ENCODE measurements around the gene ENTREP1. TPM values are rescaled to one million over a fixed set of nuclear protein-coding genes. Genes with fewer than 3 reads are reported as not detected.

Gene ENTREP1
- total and polyA plus RNA-seq, 2 donors (not counting 1 experiment from before 2014, with no cell fraction given), result not detected

GRCh38 chr9:69421908-69422801 lies 97.1 kb downstream of the ENTREP1 start:
- ATAC-seq (ENCODE audit: low read depth) (peak; percentile 28), DNase-seq (peak; percentile 56)
- ChIA-PET POLR2A (no interaction called here), CTCF (interaction anchor here (0.6 to 4.5 kb wide), 19 partner anchors 9 to 1827 kb away, joined by 3 to 49 read pairs (median 5); no protein-coding TSS in a partner anchor)
- Histone ChIP-seq H3K79me2 (ENCODE audit: control insufficient read depth, insufficient read depth, low read length) (no peaks in the 10 kb centered on the region), H3K27me3 (replicated peaks in 1 of 4; ENCODE audit: control extremely low read depth in 1 of 4, control insufficient read depth in 3 of 4, insufficient read depth in 4 of 4, low read length in 3 of 4) (peaks cover 0 to 12% (median 0%) of the 10 kb centered on the region in 4 experiments), H3K27ac (ENCODE audit: low read length in 2 of 2) (no peak overlapping the region), H3K9me3 (ENCODE audit: control extremely low read depth in 1 of 3, control insufficient read depth in 2 of 3, insufficient read depth in 1 of 3, low read length in 2 of 3) (no peaks in the 10 kb centered on the region), H3K4me3 (ENCODE audit: control extremely low read depth in 1 of 5, extremely low read depth in 1 of 5, insufficient read depth in 1 of 5, low read depth in 2 of 5, low read length in 4 of 5) (no peak overlapping the region), H3K4me1 (ENCODE audit: control insufficient read depth in 2 of 2, insufficient read depth in 2 of 2, low read length in 2 of 2) (no peaks in the 10 kb centered on the region), H2AFZ (ENCODE audit: insufficient read depth, low read depth, low read length, poor library complexity, severe bottlenecking) (no peak overlapping the region), H3K36me3 (replicated peaks in 1 of 2; ENCODE audit: control extremely low read depth in 1 of 2, control insufficient read depth in 1 of 2, extremely low read depth in 1 of 2, insufficient read depth in 2 of 2, low read length in 1 of 2) (no peaks in the 10 kb centered on the region), H3K4me2 (replicated peaks; ENCODE audit: low read depth, low read length, poor library complexity, severe bottlenecking) (no peak overlapping the region), H4K20me1 (ENCODE audit: control insufficient read depth, insufficient read depth, low read length, poor library complexity, severe bottlenecking) (no peaks in the 10 kb centered on the region), H3K9ac (ENCODE audit: low read length) (no peak overlapping the region)
- TF ChIP-seq EZH2 (IDR thresholded peaks at IDR 0.05; ENCODE audit: borderline replicate concordance, insufficient read depth, low read depth, low read length, poor library complexity, severe bottlenecking), result no peak
- peak; percentile 78 for TF ChIP-seq CTCF (IDR thresholded peaks at IDR 0.05)
- peaks cover 1% of the 10 kb centered on the region for H3K4me1 Mint-ChIP-seq
- no peak overlapping the region for H3K27ac Mint-ChIP-seq
- peaks cover 19% of the 10 kb centered on the region for H3K27me3 Mint-ChIP-seq
- intact Hi-C loops (cut with micrococcal nuclease), result loop anchor here (5.0 kb wide), 1 partner anchor 125 kb away; no protein-coding TSS in a partner anchor
- WGBS (ENCODE audit: insufficient coverage), result 90% methylated on average over 10 of the region's 16 CpGs
- H3K4me3 Mint-ChIP-seq, result no peak overlapping the region
- no peaks in the 10 kb centered on the region for H3K9me3 Mint-ChIP-seq (ENCODE audit: insufficient read depth)
